ACC112 (cell line): ENCODE data around the gene USP32.
"Not testable (repeated sequence)": the region's sequence is repeated elsewhere in the genome, so short reads cannot be mapped to it uniquely, and the experiment has no call there.

Experiments
- H2AFZ ChIP-seq: fragments of 200-600 bp; sonication (generic); one replicate; pipeline ENCODE4 v1.6.0; 2017; ENCODE audit warnings: antibody characterized with exemption, low read length; ENCODE audit not compliant: unreplicated experiment
- H3K27ac ChIP-seq: fragments of 200-600 bp; sonication (generic); 2 replicates; pipeline ENCODE4 v1.5.1; 2014; ENCODE audit warnings: low read depth, mild to moderate bottlenecking, antibody characterized with exemption, low read length, moderate library complexity
- H3K27me3 ChIP-seq: fragments of 200-600 bp; sonication (generic); 2 replicates; pipeline ENCODE4 v1.6.1; 2014; ENCODE audit warnings: mild to moderate bottlenecking, antibody characterized with exemption, low read length, moderate library complexity, mixed read lengths; ENCODE audit not compliant: insufficient read depth
- H3K36me3 ChIP-seq: fragments of 200-600 bp; sonication (generic); 2 replicates; pipeline ENCODE4 v1.6.1; 2016; ENCODE audit warnings: mild to moderate bottlenecking, antibody characterized with exemption, low read length, moderate library complexity, mixed read lengths; ENCODE audit not compliant: insufficient read depth
- H3K4me1 ChIP-seq: fragments of 200-600 bp; sonication (generic); one replicate; pipeline ENCODE4 v1.6.1; 2016; ENCODE audit warnings: low read length, mixed read lengths; ENCODE audit not compliant: insufficient read depth, unreplicated experiment, control insufficient read depth
- H3K4me3 ChIP-seq: fragments of 200-600 bp; sonication (generic); 2 replicates; pipeline ENCODE4 v1.5.1; 2014; ENCODE audit warnings: mild to moderate bottlenecking, low read depth, low read length
- H3K79me2 ChIP-seq: fragments of 200-600 bp; sonication (generic); one replicate; pipeline ENCODE4 v1.6.0; 2016; ENCODE audit warnings: low read length; ENCODE audit not compliant: control insufficient read depth, unreplicated experiment, insufficient read depth

Gene USP32

DNA sequence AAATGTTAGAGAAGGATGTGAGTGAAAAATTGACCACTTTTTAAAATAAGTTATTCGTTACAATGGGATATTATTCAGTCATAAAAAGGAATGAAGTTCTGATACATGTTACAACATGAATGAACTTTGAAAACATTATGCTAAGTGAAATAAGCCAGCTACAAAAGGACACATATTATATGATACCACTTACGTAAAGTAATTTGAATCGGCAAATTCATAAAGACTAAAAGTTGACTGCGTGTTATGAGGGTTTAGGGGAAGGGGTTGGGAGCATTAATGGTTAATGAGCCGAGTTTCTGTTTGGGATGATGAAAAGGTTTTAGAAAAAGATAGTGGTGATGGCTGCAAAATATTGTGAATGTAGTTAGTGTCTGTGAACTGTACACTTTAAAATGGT lies 73.1 kb downstream of the USP32 start:
- Histone ChIP-seq H2AFZ (no peak overlapping the region), H3K27me3 (no peaks in the 10 kb centered on the region), H3K4me1 (peaks cover 12% of the 10 kb centered on the region), H3K4me3 (no peak overlapping the region), H3K27ac (no peak overlapping the region), H3K79me2 (peaks cover 66% of the 10 kb centered on the region), H3K36me3 (no peaks in the 10 kb centered on the region)

- no peaks in the 10 kb centered on the region for H3K36me3 ChIP-seq
Measured at GRCh38 chr17:60318326-60318725, 73.6 kb downstream of the USP32 start.

GRCh38 chr17:60315650-60316049 lies 76.3 kb downstream of the USP32 start:
- Histone ChIP-seq H3K79me2 (peaks cover 55% of the 10 kb centered on the region), H3K27me3 (no peaks in the 10 kb centered on the region), H3K27ac (no peak overlapping the region), H3K36me3 (no peaks in the 10 kb centered on the region), H3K4me3 (no peak overlapping the region), H3K4me1 (peaks cover 5% of the 10 kb centered on the region), H2AFZ (no peak overlapping the region)

More at GRCh38 chr17:60318326-60318725, 73.6 kb downstream of the USP32 start:
- Histone ChIP-seq H3K27me3 (no peaks in the 10 kb centered on the region), H3K4me3 (no peak overlapping the region), H3K4me1 (peaks cover 16% of the 10 kb centered on the region), H3K27ac (no peak overlapping the region), H2AFZ (no peak overlapping the region), H3K79me2 (peaks cover 61% of the 10 kb centered on the region)

DNA sequence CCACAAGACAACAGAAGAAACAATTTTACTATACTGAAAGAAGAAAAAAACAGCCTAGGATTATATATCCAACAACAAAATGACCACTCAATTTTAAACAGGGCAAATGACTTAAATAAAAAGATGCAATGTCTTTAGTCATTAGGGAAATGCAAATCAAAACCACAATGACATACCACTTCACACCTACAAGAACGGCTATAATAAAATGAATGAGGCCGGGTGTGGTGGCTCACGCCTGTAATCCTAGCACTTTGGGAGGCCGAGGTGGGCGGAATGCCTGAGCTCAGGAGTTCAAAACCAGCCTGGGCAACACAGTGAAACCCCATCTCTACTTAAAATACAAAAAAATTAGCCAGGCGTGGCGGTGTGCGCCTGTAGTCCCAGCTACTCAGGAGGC lies 77.0 kb downstream of the USP32 start:
- H2AFZ ChIP-seq, H3K27ac ChIP-seq, H3K27me3 ChIP-seq, H3K36me3 ChIP-seq, H3K4me3 ChIP-seq, H3K4me1 ChIP-seq: not testable (repeated sequence)
- H3K79me2 ChIP-seq = peaks cover 49% of the 10 kb centered on the region

- no peak overlapping the region for H3K4me3 ChIP-seq
- no peaks in the 10 kb centered on the region for H3K36me3 ChIP-seq
- no peak overlapping the region for H3K27ac ChIP-seq
Measured at GRCh38 chr17:60314423-60314822, 77.5 kb downstream of the USP32 start.

GRCh38 chr17:60311936-60312335 lies 80.0 kb downstream of the USP32 start:
- Histone ChIP-seq H3K4me1 (peaks cover 5% of the 10 kb centered on the region), H3K36me3 (no peaks in the 10 kb centered on the region), H3K79me2 (peaks cover 40% of the 10 kb centered on the region), H3K27me3 (no peaks in the 10 kb centered on the region), H3K27ac (no peak overlapping the region), H3K4me3 (no peak overlapping the region), H2AFZ (no peak overlapping the region)

More at GRCh38 chr17:60314423-60314822, 77.5 kb downstream of the USP32 start:
- Histone ChIP-seq H3K27me3 (no peaks in the 10 kb centered on the region), H3K79me2 (peaks cover 47% of the 10 kb centered on the region), H2AFZ (no peak overlapping the region), H3K4me1 (peaks cover 5% of the 10 kb centered on the region)

DNA sequence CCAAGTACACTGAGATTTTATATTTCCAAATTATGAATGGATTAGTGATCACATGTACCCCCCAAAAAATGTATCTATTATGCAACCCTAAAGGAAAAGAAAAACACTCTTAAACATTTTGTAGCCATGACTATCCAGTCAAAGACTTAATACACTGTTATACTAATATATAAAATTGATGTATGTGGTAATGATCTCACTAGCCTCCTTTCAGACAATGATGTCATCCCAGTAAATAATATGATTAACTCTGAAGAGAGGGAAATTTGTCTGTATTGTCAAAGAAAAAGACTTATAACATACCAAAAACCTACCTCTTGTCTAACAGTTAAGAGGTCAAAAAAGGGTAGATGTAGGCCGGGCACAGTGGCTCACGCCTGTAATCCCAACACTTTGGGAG lies 80.7 kb downstream of the USP32 start:
- no peak overlapping the region for H3K4me3 ChIP-seq
- H2AFZ ChIP-seq = no peak overlapping the region
- no peaks in the 10 kb centered on the region for H3K36me3 ChIP-seq
- H3K27ac ChIP-seq = no peak overlapping the region
- H3K4me1 ChIP-seq = peaks cover 5% of the 10 kb centered on the region
- no peaks in the 10 kb centered on the region for H3K27me3 ChIP-seq
- peaks cover 43% of the 10 kb centered on the region for H3K79me2 ChIP-seq

GRCh38 chr17:60305141-60305540 lies 86.8 kb downstream of the USP32 start:
- peaks cover 42% of the 10 kb centered on the region for H3K79me2 ChIP-seq
- no peak overlapping the region for H2AFZ ChIP-seq
- no peaks in the 10 kb centered on the region for H3K4me1 ChIP-seq

DNA sequence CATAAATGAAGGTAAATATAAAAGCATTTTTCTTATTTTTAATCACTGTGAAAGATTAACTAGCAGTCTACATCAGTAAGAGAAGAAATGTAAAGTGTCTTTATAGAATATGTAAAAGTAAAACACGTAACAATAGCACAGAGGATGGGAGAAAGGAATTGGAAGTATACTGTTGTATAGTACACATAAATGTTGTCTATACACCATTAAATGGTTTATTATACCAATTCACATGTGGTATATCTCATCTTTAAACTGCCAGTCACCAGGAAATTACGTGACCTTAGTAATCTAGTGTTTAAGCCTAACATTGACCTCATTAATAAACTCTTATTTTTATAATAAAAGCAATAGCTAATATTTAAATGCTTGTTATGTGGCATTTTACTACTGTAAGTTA lies 87.4 kb downstream of the USP32 start:
- H3K27me3 ChIP-seq = no peaks in the 10 kb centered on the region
- H3K79me2 ChIP-seq = peaks cover 42% of the 10 kb centered on the region
- H2AFZ ChIP-seq = no peak overlapping the region
- H3K4me1 ChIP-seq = no peaks in the 10 kb centered on the region
- no peak overlapping the region for H3K27ac ChIP-seq
- H3K4me3 ChIP-seq = no peak overlapping the region
- H3K36me3 ChIP-seq = peaks cover 8% of the 10 kb centered on the region

More at GRCh38 chr17:60305141-60305540, 86.8 kb downstream of the USP32 start:
- H3K4me3 ChIP-seq = no peak overlapping the region
- H3K27me3 ChIP-seq = no peaks in the 10 kb centered on the region
- peaks cover 8% of the 10 kb centered on the region for H3K36me3 ChIP-seq
- H3K27ac ChIP-seq = no peak overlapping the region

- Histone ChIP-seq H3K4me3 (no peak overlapping the region), H3K36me3 (peaks cover 12% of the 10 kb centered on the region), H3K4me1 (no peaks in the 10 kb centered on the region), H2AFZ (no peak overlapping the region), H3K79me2 (peaks cover 45% of the 10 kb centered on the region), H3K27ac (no peak overlapping the region), H3K27me3 (no peaks in the 10 kb centered on the region)
Measured at GRCh38 chr17:60303406-60304099, 88.4 kb downstream of the USP32 start.

- H2AFZ ChIP-seq = no peak overlapping the region
- peaks cover 12% of the 10 kb centered on the region for H3K36me3 ChIP-seq
- H3K4me3 ChIP-seq = no peak overlapping the region
- H3K27me3 ChIP-seq = no peaks in the 10 kb centered on the region
- H3K4me1 ChIP-seq = no peaks in the 10 kb centered on the region
- H3K27ac ChIP-seq = no peak overlapping the region
- H3K79me2 ChIP-seq = peaks cover 37% of the 10 kb centered on the region
Measured at GRCh38 chr17:60301649-60302048, 90.3 kb downstream of the USP32 start.
